Stimulated activated CD4-positive, alpha-beta T cell treated with anti-CD3 and anti-CD28 coated beads, TNF-alpha, amount 100 ng/mL, for 4 hours (primary cell): ENCODE measurements around the gene NMUR1.

Source experiments
- DNase-seq, 3 experiments: peaks; one replicate each; pipeline ENCODE4 v3.0.0-alpha.2; 2020; ENCODE audit warnings: low read depth in 3 of 3

Gene NMUR1

GRCh38 chr2:231554327-231554726, 24.1 kb upstream of the NMUR1 start:
- no peak for DNase-seq

- DNase-seq, result no peak
These were observed 22.5 kb upstream of the NMUR1 start for GRCh38 chr2:231552752-231553151.

GRCh38 chr2:231549446-231550239, 19.4 kb upstream of the NMUR1 start:
- DNase-seq, result no peak

- no peak for DNase-seq
These were observed 18.5 kb upstream of the NMUR1 start for GRCh38 chr2:231548752-231549151.

GRCh38 chr2:231547315-231548110, 17.3 kb upstream of the NMUR1 start:
- DNase-seq, result no peak

- no peak for DNase-seq
These were observed 15.9 kb upstream of the NMUR1 start for GRCh38 chr2:231546014-231546715.

GRCh38 chr2:231545105-231545902, 15.1 kb upstream of the NMUR1 start:
- DNase-seq, result no peak

- no peak for DNase-seq
These were observed 11.9 kb upstream of the NMUR1 start for GRCh38 chr2:231542136-231542535.

- no peak for DNase-seq
These were observed 11.4 kb upstream of the NMUR1 start for GRCh38 chr2:231541645-231542044.

GRCh38 chr2:231539991-231540390, 9.7 kb upstream of the NMUR1 start:
- DNase-seq, result no peak

GRCh38 chr2:231535961-231536360, 5.7 kb upstream of the NMUR1 start:
- DNase-seq, result no peak

GRCh38 chr2:231533777-231534125, 3.5 kb upstream of the NMUR1 start:
- DNase-seq, result no peak

GRCh38 chr2:231533086-231533776, 3.0 kb upstream of the NMUR1 start:
- no peak for DNase-seq

- DNase-seq, result no peak
These were observed 2.5 kb upstream of the NMUR1 start for GRCh38 chr2:231532756-231533035.

- DNase-seq, result no peak
These were observed 1.9 kb upstream of the NMUR1 start for GRCh38 chr2:231531883-231532755.

- no peak for DNase-seq
These were observed 1.2 kb upstream of the NMUR1 start for GRCh38 chr2:231531466-231531865.

GRCh38 chr2:231528636-231529030, 1.6 kb downstream of the NMUR1 start:
- no peak for DNase-seq

GRCh38 chr2:231527955-231528635, 2.1 kb downstream of the NMUR1 start:
- DNase-seq, result no peak

- no peak for DNase-seq
These were observed 3.2 kb downstream of the NMUR1 start for GRCh38 chr2:231527091-231527395.
